K562 (cell line): ENCODE results near the gene ESPL1. TPM values are rescaled to one million over a fixed set of nuclear protein-coding genes. Genes with fewer than 3 reads are reported as not detected.
A peak's percentile ranks its signal among the peaks of the same experiment; 100 is the strongest.

ENCODE experiments used
- AFF1 ChIP-seq, 2 experiments: fragments of 450-650 bp; IDR thresholded peaks; 2 replicates each; pipeline ENCODE4 v1.6.1; 2018; ENCODE audit warnings: mild to moderate bottlenecking in 2 of 2, low read depth in 1 of 2; ENCODE audit not compliant: partially characterized antibody in 2 of 2
- CLOCK ChIP-seq: fragments of 250-450 bp; sonication (Bioruptor Pico); IDR thresholded peaks from 2 replicates; pipeline ENCODE4 v1.4.0; 2020; ENCODE audit warnings: mild to moderate bottlenecking, moderate library complexity, borderline replicate concordance
- CUX1 ChIP-seq: fragments of 200-800 bp; sonication (Bioruptor generic); IDR thresholded peaks from 2 replicates; pipeline ENCODE4 v1.6.1; 2016; ENCODE audit warnings: missing genetic modification characterization, missing compliant biosample characterization
- EGR1 ChIP-seq: fragments of 450-650 bp; conservative IDR thresholded peaks from 2 replicates; pipeline ENCODE4 v1.6.1; 2017; ENCODE audit warnings: mild to moderate bottlenecking
- ERF ChIP-seq: fragments of 450-650 bp; formaldehyde crosslinking; IDR thresholded peaks from 2 replicates; pipeline ENCODE4 v1.4.0; 2020; ENCODE audit warnings: mild to moderate bottlenecking, mixed read lengths
- ETS1 ChIP-seq: conservative IDR thresholded peaks from 2 replicates; pipeline ENCODE4 v1.6.1; 2011; ENCODE audit warnings: low read depth, mild to moderate bottlenecking, low read length; ENCODE audit not compliant: control insufficient read depth
- GABPB1 ChIP-seq: sonication (generic); formaldehyde crosslinking; IDR thresholded peaks from 2 replicates; pipeline ENCODE4 v1.8.0; 2022; ENCODE audit warnings: mild to moderate bottlenecking, missing genetic modification reagents
- SIN3A ChIP-seq, 2 experiments: fragments of 150-350 bp in 1 of 2; IDR thresholded peaks; 2 replicates each; pipeline ENCODE4 v1.6.1; 2011 to 2016; ENCODE audit warnings: borderline replicate concordance in 2 of 2, low read depth in 2 of 2, low read length in 2 of 2, mild to moderate bottlenecking in 2 of 2, moderate library complexity in 2 of 2; ENCODE audit not compliant: control insufficient read depth in 1 of 2
- SREBF2 ChIP-seq: sonication (generic); formaldehyde crosslinking; IDR thresholded peaks from 2 replicates; pipeline ENCODE4 v1.4.0; 2020; ENCODE audit warnings: mild to moderate bottlenecking, missing genetic modification reagents
- XRCC4 ChIP-seq: IDR thresholded peaks from one replicate; pipeline ENCODE4 v1.6.1; 2011; ENCODE audit not compliant: insufficient read depth, insufficient read length; ENCODE audit errors: extremely low read depth
- ZC3H8 ChIP-seq: fragments of 450-650 bp; IDR thresholded peaks from 2 replicates; pipeline ENCODE4 v1.6.1; 2017
- polyA plus RNA-seq, 8 experiments: library from polyadenylated mRNA; depleted of rRNA in 4 of 8; stranded (reverse) in 5 of 8; unstranded in 3 of 8; fragments of >200 nt; fragmentation: Nextera tagmentation in 2 of 8; fragmentation: Illumina TruSeq in 1 of 8; extraction: Ambion mirVana in 2 of 8; extraction: Trizol in 1 of 8; gene quantifications; 2 replicates each; pipeline versions ENCODE4 v1.2.1 to v1.2.3, GENCODE V29; 2011 to 2014; ENCODE audit warnings: inconsistent platforms in 1 of 8, missing spikeins in 1 of 8
- total RNA-seq, 7 experiments: library from RNA; depleted of rRNA in 6 of 7; stranded (reverse); fragments of >200 nt in 6 of 7; fragmentation: Illumina TruSeq in 2 of 7; extraction: Trizol in 2 of 7; gene quantifications; 2 replicates each; pipeline versions ENCODE4 v1.2.1 to v1.2.3, GENCODE V29; 2011 to 2021; ENCODE audit warnings: low replicate concordance in 1 of 7

Gene ESPL1
- total and polyA plus RNA-seq, 9 of the 15 experiments (the other 6 are each of a cell fraction or from before 2014, with no cell fraction given) = 1.2 to 55.0 (median 18.7) TPM

- TF ChIP-seq SIN3A (IDR thresholded peaks at IDR 0.05; ENCODE audit: borderline replicate concordance in 2 of 2, control insufficient read depth in 1 of 2, low read depth in 2 of 2, low read length in 2 of 2) (peak in 1 of 2 experiments; percentile 47; a peak in 1 of 4 replicates), ZC3H8 (no peak), CUX1 (CRISPR knock-in tag) (no peak), AFF1 (IDR thresholded peaks at IDR 0.05; ENCODE audit: low read depth in 1 of 2, partially characterized antibody in 2 of 2) (peak in 1 of 2 experiments; percentile 81), ETS1 (peak; percentile 60), CLOCK (CRISPR knock-in tag) (no peak), GABPB1 (CRISPR knock-in tag) (no peak; the same call in 1 of the 2 replicates), XRCC4 (no peak), ERF (CRISPR knock-in tag) (no peak), SREBF2 (CRISPR knock-in tag) (no peak), EGR1 (0 out of 2 replicates have a peak, but pooled peaks have one; percentile 17)
These were observed 46.7 kb upstream of the ESPL1 start (continued) for GRCh38 chr12:53221203-53222080.
